ENCODE data around the gene SLC39A11. TPM values are rescaled to one million over a fixed set of nuclear protein-coding genes. Genes with fewer than 3 reads are reported as not detected.

Gene SLC39A11
- total and polyA plus RNA-seq, 8 donors: 5.2 to 62.0 (median 12.9) TPM

DNA sequence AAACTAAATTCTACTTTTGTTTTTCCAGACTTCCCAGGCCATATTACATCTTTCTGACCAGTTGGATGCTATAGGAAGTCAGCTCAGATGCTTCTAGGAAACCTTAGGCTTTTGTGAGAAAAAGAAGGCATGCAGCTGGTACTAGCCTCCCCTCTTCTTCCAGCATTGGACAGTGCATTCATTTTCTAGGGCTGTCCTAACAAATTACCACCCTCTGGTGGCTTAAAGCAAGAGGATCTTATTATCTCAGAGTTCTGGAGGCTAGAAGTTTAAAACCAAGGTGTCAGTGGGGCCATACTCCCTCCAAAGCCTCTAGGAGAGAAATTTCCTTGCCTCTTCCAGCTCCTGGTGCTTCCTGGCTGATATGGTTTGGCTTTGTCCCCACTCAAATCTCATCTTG is 467.8 kb downstream of the SLC39A11 start:
- Histone ChIP-seq H3K4me1 (no peaks in the 10 kb centered on the region), H3K27ac (no peak overlapping the region), H3K27me3 (peaks cover 0 to 22% (median 0%) of the 10 kb centered on the region in 3 donors), H3K9me3 (peaks cover 0 to 6% (median 2%) of the 10 kb centered on the region in 4 donors), H3K36me3 (no peaks in the 10 kb centered on the region), H3K4me3 (no peak overlapping the region)
- intact Hi-C loops (cut with DNase I; ENCODE audit: low total_unique reads): no loop called here
- DNase-seq: no peak
- TF ChIP-seq, protein P1, sequence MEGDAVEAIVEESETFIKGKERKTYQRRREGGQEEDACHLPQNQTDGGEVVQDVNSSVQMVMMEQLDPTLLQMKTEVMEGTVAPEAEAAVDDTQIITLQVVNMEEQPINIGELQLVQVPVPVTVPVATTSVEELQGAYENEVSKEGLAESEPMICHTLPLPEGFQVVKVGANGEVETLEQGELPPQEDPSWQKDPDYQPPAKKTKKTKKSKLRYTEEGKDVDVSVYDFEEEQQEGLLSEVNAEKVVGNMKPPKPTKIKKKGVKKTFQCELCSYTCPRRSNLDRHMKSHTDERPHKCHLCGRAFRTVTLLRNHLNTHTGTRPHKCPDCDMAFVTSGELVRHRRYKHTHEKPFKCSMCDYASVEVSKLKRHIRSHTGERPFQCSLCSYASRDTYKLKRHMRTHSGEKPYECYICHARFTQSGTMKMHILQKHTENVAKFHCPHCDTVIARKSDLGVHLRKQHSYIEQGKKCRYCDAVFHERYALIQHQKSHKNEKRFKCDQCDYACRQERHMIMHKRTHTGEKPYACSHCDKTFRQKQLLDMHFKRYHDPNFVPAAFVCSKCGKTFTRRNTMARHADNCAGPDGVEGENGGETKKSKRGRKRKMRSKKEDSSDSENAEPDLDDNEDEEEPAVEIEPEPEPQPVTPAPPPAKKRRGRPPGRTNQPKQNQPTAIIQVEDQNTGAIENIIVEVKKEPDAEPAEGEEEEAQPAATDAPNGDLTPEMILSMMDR (IDR thresholded peaks at IDR 0.05): no peak
- TF ChIP-seq POLR2AphosphoS5 (IDR thresholded peaks at IDR 0.05) (no peak), POLR2A (IDR thresholded peaks at IDR 0.05) (no peak), EP300 (IDR thresholded peaks at IDR 0.05) (no peak)

DNA sequence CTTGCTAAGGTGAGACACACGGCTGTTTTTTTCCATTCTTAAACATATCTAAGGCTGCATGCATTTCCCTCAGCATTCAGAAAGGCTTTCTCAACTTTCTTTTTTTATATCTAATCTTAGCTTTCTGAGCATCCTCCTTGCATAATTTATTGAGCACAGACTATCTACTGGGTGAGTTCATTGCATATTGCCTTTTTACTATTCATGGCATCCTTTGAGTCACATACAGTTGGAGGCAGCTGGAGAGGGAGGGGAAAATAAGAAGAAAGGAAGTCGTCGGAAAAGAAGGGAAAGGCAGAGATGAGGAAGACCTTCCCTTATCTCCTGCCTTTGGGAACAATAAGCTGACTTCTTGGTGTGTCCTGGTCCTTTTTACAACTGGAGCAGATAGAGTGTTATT is 468.3 kb downstream of the SLC39A11 start:
- Histone ChIP-seq H3K27me3 (peaks cover 0 to 22% (median 0%) of the 10 kb centered on the region in 3 donors), H3K4me1 (no peaks in the 10 kb centered on the region), H3K36me3 (no peaks in the 10 kb centered on the region), H3K27ac (no peak overlapping the region), H3K9me3 (peaks cover 0 to 5% (median 2%) of the 10 kb centered on the region in 4 donors), H3K4me3 (no peak overlapping the region)
- TF ChIP-seq EP300 (IDR thresholded peaks at IDR 0.05) (no peak), POLR2AphosphoS5 (IDR thresholded peaks at IDR 0.05) (no peak), POLR2A (IDR thresholded peaks at IDR 0.05) (no peak)
- TF ChIP-seq, protein P1 (IDR thresholded peaks at IDR 0.05): no peak
- intact Hi-C loops (cut with DNase I; ENCODE audit: low total_unique reads): no loop called here
- no peak for DNase-seq
- 49 to 74% (median 61%) methylated on average over 3 of the region's 3 CpGs for WGBS, 5 donors

- Histone ChIP-seq H3K36me3 (no peaks in the 10 kb centered on the region), H3K4me3 (no peak overlapping the region), H3K4me1 (peaks cover 0 to 7% (median 4%) of the 10 kb centered on the region in 4 donors), H3K9me3 (no peaks in the 10 kb centered on the region), H3K27ac (no peak overlapping the region), H3K27me3 (peaks cover 0 to 22% (median 0%) of the 10 kb centered on the region in 3 donors)
- 67 to 78% (median 73%) methylated on average over 17 of the region's 17 CpGs for WGBS, 5 donors
- TF ChIP-seq EP300 (IDR thresholded peaks at IDR 0.05) (no peak), POLR2AphosphoS5 (IDR thresholded peaks at IDR 0.05) (no peak), POLR2A (IDR thresholded peaks at IDR 0.05) (no peak)
- TF ChIP-seq, protein P1 (IDR thresholded peaks at IDR 0.05): no peak
- intact Hi-C loops (cut with DNase I; ENCODE audit: low total_unique reads): no loop called here
- no peak for DNase-seq
These were observed 469.6 kb downstream of the SLC39A11 start for GRCh38 chr17:72622661-72623433.

DNA sequence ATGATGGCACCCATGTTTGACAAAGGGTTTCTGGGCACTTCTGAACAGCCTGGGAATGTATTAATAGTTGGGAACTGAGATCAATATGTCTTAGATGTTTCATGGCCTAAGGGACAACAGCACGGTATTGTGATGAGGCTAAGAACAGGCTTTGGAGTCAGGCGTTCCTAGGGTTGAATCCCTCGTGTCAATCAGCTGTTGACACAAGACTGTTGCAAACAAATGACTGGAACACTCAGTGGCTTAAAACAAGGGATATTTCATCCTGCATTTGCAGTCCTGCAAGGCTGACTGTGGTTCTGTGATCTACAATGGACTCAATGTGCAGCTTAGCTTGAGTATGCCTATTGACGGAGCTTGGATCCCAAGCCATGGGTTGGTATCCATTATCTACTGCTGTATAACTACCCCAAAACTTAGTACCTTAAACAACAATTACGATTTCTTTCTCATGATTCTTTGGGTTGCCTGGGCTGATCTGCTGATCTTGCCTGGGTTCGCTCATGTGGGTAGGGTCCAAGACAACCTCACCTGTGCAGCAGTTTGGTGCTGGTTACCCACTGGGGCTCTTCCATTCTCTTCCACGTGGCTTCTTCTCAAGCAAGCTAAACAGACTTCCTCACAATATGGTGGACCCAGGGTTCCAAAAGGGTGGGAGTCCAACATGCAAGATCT is 472.4 kb downstream of the SLC39A11 start:
- H3K27me3 ChIP-seq: peaks cover 0 to 36% (median 0%) of the 10 kb centered on the region in 3 donors
- 90 to 95% (median 91%) methylated on average over 7 of the region's 7 CpGs for WGBS, 5 donors
- no peak overlapping the region for H3K27ac ChIP-seq
- H3K9me3 ChIP-seq: no peaks in the 10 kb centered on the region
- no peak overlapping the region for H3K4me3 ChIP-seq
- intact Hi-C loops (cut with DNase I; ENCODE audit: low total_unique reads): no loop called here
- DNase-seq: no peak
- peaks cover 5 to 31% (median 12%) of the 10 kb centered on the region in 4 donors for H3K4me1 ChIP-seq
- no peak for TF ChIP-seq EP300 (IDR thresholded peaks at IDR 0.05)
- no peak for TF ChIP-seq POLR2A (IDR thresholded peaks at IDR 0.05)
- TF ChIP-seq, protein P1 (IDR thresholded peaks at IDR 0.05): no peak
- no peak for TF ChIP-seq POLR2AphosphoS5 (IDR thresholded peaks at IDR 0.05)
- no peaks in the 10 kb centered on the region for H3K36me3 ChIP-seq
